ENCODE measurements around the gene ST6GALNAC1.
"Not testable (repeated sequence)": the region's sequence is repeated elsewhere in the genome, so short reads cannot be mapped to it uniquely, and the experiment has no call there.

The ST6GALNAC1 gene

DNA sequence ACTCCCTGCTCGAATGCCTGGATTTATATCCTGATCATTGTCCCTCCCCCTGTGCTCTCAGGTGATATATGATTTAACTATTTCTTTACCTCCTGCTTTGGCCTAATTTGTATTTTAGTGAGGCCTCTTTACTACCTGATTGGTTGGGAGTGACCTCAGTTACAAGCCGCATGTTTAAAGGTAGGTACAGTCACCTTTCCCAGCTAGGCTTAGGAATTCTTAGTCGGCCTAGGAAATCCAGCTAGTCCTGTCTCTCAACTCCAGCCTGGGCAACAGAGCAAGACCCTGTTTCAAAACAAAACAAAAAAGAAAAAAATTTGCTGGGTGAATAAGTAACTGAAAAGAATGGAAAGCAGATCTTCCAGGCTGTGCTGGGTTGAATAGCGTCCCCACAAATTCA, 31.1 kb downstream of the ST6GALNAC1 start:
- no peak for DNase-seq (ENCODE audit: low read depth)

DNA sequence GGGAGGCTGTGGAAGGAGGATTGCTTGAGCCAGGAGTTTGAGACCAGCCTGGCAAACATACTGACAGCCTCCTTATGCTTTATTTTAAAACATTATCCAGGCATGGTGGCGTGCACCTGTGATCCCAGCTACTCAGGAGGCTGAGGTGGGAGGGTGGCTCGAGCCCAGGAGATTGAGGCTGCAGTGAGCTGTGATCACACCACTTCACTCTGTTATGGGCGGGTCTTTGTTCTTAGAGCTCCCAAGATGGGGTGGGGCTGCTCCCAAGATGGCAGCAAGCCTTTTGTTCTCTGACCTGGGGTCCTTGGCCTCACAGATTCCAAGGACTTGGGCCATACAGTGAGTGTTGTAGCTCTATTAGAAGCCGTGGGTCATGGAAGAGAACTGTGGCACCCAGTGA, 31.8 kb downstream of the ST6GALNAC1 start:
- DNase-seq (ENCODE audit: low read depth) = no peak

GRCh38 chr17:76611080-76611749, 32.3 kb downstream of the ST6GALNAC1 start:
- DNase-seq (ENCODE audit: low read depth) = not testable (repeated sequence)

DNA sequence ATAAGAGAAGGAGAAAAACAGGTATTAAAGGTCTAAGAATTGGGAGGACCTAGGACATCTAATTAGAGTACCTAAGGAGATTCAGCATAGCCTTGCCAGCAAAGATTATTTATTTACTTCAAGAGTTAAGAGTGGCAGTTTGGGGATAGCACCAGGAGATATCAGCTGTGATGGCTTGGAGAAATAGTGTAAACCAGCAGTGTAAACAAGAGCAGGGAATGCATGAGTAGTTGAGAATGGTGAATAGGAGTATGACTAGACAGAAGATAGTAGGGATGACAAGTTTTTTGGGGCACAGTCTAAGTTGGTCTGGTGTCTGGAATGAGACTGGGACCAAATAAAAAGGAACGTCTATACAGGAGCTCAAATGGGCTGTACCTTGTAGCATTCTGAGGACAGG, 36.9 kb downstream of the ST6GALNAC1 start:
- DNase-seq (ENCODE audit: low read depth) = not testable (repeated sequence)

DNA sequence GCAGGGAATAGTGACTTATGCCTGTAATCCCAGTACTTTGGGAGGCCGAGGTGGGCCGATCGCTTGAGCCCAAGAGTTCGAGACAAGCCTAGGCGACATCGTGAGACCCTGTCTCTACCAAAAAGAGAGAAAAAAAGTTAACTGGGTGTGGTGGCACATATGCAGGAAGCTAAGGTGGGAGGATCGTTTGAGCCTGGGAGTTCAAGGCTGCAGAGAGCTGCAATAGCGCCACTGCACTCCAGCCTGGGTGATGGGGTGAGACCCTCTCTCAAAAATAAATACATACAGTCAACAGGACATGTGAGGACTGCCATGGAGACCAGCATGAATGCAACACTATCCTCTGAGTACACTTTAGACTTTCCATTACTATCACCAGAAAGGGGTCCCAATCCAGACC, 42.5 kb downstream of the ST6GALNAC1 start:
- DNase-seq (ENCODE audit: low read depth) = no peak

DNA sequence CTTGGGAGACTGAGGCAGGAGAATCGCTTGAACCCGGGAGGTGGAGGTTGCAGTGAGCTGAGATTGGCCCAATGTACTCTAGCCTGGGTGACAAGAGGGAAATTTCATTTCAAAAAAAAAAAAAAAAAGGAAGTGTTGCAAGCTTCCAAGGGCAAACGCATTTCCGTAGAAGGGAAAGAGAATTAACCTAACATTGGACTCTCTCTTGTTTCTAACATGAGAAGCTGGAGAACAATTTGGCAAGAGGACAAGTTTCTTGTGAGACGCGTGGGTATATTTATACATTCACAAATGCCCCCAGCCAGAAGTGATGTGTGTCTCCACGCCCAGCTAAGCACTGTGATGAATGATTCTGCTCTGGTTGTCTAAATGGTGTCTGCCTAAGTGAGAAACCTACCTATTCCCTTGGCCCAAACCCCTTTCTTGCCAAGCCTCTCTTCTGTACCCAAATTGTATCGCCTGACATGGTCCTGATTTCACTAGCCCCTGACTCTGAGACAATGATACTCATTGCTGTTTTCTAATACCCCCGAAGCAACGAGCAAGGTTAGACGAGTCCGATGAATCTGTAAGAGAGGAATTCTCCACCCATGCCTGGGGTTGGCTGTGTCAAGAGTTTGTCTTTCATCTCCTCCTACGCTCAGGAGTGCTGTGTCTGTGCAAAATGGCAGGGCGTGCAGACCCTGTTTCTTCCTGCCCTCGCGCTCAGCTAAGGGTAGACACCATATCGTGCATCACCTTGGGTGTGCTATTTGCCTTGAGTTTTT, 43.7 kb downstream of the ST6GALNAC1 start:
- DNase-seq (ENCODE audit: low read depth) = no peak

- no peak for DNase-seq (ENCODE audit: low read depth)
These were observed 45.5 kb downstream of the ST6GALNAC1 start for GRCh38 chr17:76598004-76598439.

- DNase-seq (ENCODE audit: low read depth) = no peak
These were observed 46.2 kb downstream of the ST6GALNAC1 start for GRCh38 chr17:76597156-76598003.

DNA sequence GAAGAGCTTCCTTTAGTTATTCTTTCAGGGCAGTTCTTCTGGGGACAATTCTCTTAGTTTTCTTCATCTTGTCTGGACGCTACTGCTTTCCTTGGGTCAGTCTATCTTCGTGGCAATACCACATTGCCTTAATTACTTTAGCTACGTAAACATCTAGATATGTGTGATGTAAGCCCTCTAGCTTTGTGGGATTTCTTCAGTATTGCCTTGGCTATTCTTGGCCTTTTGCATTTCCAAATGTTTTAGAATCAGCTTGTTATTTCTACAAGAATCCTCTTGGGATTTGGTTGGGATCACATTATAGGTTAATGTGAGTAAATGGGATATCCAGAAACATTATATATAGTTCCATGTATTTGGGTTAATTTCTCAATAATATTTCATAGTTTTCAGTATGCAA, 48.9 kb downstream of the ST6GALNAC1 start:
- no peak for DNase-seq (ENCODE audit: low read depth)

GRCh38 chr17:76593959-76594358, 49.6 kb downstream of the ST6GALNAC1 start:
- DNase-seq (ENCODE audit: low read depth) = no peak

DNA sequence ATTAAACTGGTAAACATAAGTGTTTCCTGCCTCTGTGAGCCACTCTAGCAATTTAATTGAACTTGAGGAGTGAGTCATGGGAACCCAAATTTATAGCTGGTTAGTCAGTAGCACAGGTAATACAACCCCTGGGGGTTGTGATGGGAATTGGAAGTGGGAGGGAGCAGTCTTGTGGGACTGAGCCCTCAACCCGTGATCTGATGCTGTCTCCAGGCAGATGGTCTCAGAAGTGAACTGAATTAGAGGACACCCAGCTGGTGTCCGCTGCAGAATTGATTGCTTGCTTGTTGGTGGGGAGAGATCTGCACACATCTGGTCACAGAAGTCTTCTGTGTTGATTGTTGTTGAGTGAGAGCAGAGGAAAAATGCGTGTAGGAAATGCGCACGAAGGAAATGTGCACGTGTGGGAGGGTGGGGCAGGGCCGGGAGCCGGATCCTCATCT, 50.2 kb downstream of the ST6GALNAC1 start:
- no peak for DNase-seq (ENCODE audit: low read depth)

GRCh38 chr17:76588182-76588581, 55.4 kb downstream of the ST6GALNAC1 start:
- no peak for DNase-seq (ENCODE audit: low read depth)

- DNase-seq (ENCODE audit: low read depth) = no peak
These were observed 56.6 kb downstream of the ST6GALNAC1 start for GRCh38 chr17:76586741-76587487.

GRCh38 chr17:76585649-76586593, 57.6 kb downstream of the ST6GALNAC1 start, which contains the start of gene ST6GALNAC2:
Gene ST6GALNAC2 (minus strand): TSS chr17:76585860. CDS start chr17:76585808, 52 bp downstream.
- no peak for DNase-seq (ENCODE audit: low read depth)

- DNase-seq (ENCODE audit: low read depth) = no peak
These were observed 58.4 kb downstream of the ST6GALNAC1 start for GRCh38 chr17:76585033-76585648.

DNA sequence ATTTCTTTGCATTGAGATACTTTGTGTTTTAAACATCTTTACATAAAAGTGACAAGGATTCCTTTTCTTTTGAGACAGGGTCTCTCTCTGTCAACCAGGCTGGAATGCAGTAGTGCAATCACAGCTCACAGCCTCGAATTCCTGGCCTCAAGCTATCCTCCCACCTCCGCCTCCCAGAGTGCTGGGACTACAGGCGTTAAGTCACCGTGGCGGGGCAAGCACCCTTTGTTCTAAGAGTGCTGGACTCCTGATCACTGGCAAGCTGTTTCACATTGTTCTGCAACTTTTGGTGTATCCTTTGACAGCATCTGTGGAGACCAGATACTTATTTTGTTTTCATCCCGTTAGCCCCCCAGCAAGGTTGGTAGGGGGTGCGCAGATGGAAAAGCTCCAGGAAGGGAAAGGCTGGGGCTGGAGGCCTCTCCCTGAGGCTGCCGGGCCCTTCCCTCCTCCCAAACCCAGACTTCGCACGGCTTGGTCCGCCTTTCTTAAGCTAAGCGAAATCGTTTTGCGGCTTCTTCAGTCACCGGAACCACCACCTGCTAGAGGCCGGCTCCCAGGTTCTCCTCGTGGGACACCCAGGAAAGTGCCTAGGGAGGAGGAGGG, 59.0 kb downstream of the ST6GALNAC1 start:
- DNase-seq (ENCODE audit: low read depth) = no peak

DNA sequence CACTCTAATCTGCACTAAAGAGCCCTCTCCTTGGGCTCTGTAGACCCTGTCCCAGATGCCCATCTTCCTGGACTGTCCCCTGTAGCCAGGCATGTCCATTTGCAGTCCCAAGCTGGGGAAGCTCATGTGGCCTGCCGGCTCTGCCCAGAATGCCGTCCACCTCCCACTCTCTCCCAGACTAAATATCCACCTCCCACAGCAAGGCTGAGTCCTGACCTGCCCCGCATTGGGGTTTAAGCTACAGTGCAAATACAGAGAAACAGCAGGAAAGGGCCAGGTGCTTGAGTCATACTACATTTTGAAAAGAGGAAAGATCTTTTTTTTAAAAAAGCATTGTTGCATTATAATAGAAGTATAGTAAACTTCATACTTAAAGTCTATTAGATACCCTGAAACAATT, 60.9 kb downstream of the ST6GALNAC1 start:
- DNase-seq (ENCODE audit: low read depth) = no peak

- no peak for DNase-seq (ENCODE audit: low read depth)
These were observed 62.0 kb downstream of the ST6GALNAC1 start for GRCh38 chr17:76581515-76581914.

DNA sequence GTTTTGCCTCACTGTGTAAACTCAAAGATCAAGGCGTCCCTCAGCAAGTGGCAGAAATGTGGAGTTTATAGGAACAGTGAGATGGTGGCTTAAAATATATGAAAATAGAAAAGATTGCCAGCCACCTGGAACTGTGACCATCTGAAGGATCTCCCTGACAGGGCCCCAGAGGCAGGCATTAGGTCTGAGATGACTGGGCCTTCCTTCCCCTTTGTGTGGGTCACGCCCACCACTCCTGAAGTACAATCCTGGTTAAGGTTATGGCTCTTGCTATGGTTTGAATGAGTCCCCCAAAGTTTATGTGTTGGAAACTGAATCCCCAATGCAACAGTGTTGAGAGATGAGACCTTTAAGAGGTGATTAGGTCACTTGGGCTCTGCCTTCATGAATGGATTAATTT, 64.3 kb downstream of the ST6GALNAC1 start:
- no peak for DNase-seq (ENCODE audit: low read depth)

GRCh38 chr17:76578376-76578775, 65.2 kb downstream of the ST6GALNAC1 start:
- no peak for DNase-seq (ENCODE audit: low read depth)

Data from stimulated activated CD8-positive, alpha-beta memory T cell treated with anti-CD3 and anti-CD28 coated beads, Interleukin-15, amount 100 ng/mL, for 24 hours (primary cell).